RWPE2 (cell line): ENCODE data around the gene DRC7.

ENCODE experiments used
- ATAC-seq: fragments of 200-7000 bp; cut with Tn5 transposase; 3 replicates; pipeline ENCODE4 v1.9.1; 2021; ENCODE audit warnings: low read depth
- DNase-seq: peaks from one replicate; pipeline ENCODE4 v3.0.0-alpha.2; 2020; ENCODE audit warnings: low spot score
- H3K27ac ChIP-seq: fragments of 450-650 bp; 2 replicates; pipeline ENCODE4 v1.5.1; 2017; ENCODE audit warnings: mild to moderate bottlenecking; ENCODE audit not compliant: poor library complexity, severe bottlenecking
- H3K27me3 ChIP-seq: fragments of 250-450 bp; sonication (Bioruptor Pico); 2 replicates; pipeline ENCODE4 v1.5.1; 2021; ENCODE audit warnings: mild to moderate bottlenecking, moderate library complexity; ENCODE audit not compliant: insufficient read depth, poor library complexity, severe bottlenecking
- H3K36me3 ChIP-seq: fragments of 250-450 bp; sonication (Bioruptor Pico); 2 replicates; pipeline ENCODE4 v1.5.1; 2020; ENCODE audit warnings: low read depth, mild to moderate bottlenecking, moderate library complexity
- H3K4me1 ChIP-seq: fragments of 250-450 bp; sonication (Bioruptor Pico); 2 replicates; pipeline ENCODE4 v1.5.1; 2021; ENCODE audit warnings: mild to moderate bottlenecking, moderate library complexity; ENCODE audit not compliant: insufficient read depth, poor library complexity, severe bottlenecking
- H3K4me3 ChIP-seq: fragments of 250-450 bp; sonication (Bioruptor Pico); 2 replicates; pipeline ENCODE4 v1.5.1; 2021; ENCODE audit warnings: mild to moderate bottlenecking, moderate library complexity; ENCODE audit not compliant: severe bottlenecking
- H3K9me3 ChIP-seq: fragments of 250-450 bp; sonication (Bioruptor Pico); 2 replicates; pipeline ENCODE4 v1.5.1; 2021; ENCODE audit warnings: mild to moderate bottlenecking, moderate library complexity; ENCODE audit not compliant: severe bottlenecking
- TF ChIP-seq, protein P1 (sequence below): fragments of 450-650 bp; IDR thresholded peaks from one replicate; pipeline ENCODE4 v1.5.1; 2017; ENCODE audit warnings: mild to moderate bottlenecking, moderate library complexity; ENCODE audit not compliant: poor library complexity, severe bottlenecking

The DRC7 gene

DNA sequence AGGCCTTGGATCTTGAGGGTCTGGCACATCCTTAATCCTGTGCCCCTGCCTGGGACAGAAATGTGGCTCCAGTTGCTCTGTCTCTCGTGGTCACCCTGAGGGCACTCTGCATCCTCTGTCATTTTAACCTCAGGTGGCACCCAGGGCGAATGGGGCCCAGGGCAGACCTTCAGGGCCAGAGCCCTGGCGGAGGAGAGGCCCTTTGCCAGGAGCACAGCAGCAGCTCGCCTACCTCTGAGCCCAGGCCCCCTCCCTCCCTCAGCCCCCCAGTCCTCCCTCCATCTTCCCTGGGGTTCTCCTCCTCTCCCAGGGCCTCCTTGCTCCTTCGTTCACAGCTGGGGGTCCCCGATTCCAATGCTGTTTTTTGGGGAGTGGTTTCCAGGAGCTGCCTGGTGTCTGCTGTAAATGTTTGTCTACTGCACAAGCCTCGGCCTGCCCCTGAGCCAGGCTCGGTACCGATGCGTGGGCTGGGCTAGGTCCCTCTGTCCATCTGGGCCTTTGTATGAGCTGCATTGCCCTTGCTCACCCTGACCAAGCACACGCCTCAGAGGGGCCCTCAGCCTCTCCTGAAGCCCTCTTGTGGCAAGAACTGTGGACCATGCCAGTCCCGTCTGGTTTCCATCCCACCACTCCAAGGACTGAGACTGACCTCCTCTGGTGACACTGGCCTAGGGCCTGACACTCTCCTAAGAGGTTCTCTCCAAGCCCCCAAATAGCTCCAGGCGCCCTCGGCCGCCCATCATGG is 30.5 kb upstream of the DRC7 start:
- Histone ChIP-seq H3K27ac (no peak overlapping the region), H3K4me3 (no peak overlapping the region), H3K4me1 (peaks cover 7% of the 10 kb centered on the region), H3K9me3 (no peaks in the 10 kb centered on the region), H3K27me3 (no peaks in the 10 kb centered on the region), H3K36me3 (peaks cover 54% of the 10 kb centered on the region)
- TF ChIP-seq, protein P1, sequence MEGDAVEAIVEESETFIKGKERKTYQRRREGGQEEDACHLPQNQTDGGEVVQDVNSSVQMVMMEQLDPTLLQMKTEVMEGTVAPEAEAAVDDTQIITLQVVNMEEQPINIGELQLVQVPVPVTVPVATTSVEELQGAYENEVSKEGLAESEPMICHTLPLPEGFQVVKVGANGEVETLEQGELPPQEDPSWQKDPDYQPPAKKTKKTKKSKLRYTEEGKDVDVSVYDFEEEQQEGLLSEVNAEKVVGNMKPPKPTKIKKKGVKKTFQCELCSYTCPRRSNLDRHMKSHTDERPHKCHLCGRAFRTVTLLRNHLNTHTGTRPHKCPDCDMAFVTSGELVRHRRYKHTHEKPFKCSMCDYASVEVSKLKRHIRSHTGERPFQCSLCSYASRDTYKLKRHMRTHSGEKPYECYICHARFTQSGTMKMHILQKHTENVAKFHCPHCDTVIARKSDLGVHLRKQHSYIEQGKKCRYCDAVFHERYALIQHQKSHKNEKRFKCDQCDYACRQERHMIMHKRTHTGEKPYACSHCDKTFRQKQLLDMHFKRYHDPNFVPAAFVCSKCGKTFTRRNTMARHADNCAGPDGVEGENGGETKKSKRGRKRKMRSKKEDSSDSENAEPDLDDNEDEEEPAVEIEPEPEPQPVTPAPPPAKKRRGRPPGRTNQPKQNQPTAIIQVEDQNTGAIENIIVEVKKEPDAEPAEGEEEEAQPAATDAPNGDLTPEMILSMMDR: no peak
- no peak for DNase-seq
- ATAC-seq: no peak

DNA sequence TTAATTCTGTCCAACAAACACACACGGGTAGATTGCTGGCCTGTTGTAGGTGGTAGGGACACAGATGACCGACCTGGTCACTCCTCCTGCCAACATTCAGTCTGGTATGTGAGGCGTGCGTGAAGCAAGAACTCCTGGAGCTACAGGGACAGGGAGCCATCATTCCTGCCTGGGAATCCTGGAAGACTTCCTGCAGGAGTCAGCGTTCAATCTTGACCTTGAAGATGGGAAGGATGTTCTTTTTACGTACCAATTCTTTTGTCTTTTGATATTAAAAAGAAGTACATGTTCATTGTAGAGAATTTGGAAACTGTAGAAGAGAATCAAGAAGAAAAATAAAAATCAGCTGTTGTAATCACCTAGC is 30.0 kb upstream of the DRC7 start:
- Histone ChIP-seq H3K4me1 (peaks cover 7% of the 10 kb centered on the region), H3K27ac (no peak overlapping the region), H3K36me3 (peaks cover 48% of the 10 kb centered on the region), H3K27me3 (no peaks in the 10 kb centered on the region), H3K4me3 (no peak overlapping the region), H3K9me3 (no peaks in the 10 kb centered on the region)
- no peak for ATAC-seq
- TF ChIP-seq, protein P1: no peak
- no peak for DNase-seq

- TF ChIP-seq, protein P1: no peak
Observed at GRCh38 chr16:57665541-57665940, 29.1 kb upstream of the DRC7 start.

DNA sequence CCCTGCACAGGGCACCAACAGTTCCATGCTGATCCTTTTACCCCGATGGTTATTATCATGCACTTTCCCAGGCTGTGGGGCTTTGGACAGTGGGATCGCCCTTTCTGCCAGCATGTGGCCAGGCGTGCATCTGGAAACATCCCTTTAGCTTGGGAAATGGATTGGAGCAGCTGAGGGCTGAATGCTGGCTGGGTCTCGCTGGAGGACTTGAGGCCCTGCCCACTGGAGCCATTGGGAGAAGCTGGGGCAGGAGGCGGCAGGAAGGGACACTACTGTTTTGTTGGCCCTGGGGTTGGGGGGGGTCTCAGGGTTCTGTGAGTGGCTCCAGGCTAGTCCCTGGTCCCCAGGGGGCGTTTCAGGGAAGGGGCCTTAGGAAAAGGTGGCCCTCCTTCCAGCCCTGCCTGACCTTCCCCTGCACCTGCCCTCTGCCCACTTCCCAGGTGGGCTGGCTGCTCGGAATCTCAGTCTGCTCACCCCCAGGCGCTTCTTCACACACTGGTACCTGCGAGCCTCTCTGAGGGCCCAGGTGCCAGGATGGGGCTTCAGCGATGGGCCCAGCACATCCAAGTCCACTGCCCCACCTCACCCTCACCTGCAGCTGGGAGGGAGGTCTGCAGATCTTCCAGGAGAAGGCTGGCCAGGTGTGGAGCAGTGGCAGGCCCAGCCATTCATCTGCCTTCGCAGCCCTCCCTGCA is 28.1 kb upstream of the DRC7 start:
- TF ChIP-seq, protein P1: no peak
- H3K27ac ChIP-seq: no peak overlapping the region
- no peak for DNase-seq
- peaks cover 7% of the 10 kb centered on the region for H3K4me1 ChIP-seq
- H3K27me3 ChIP-seq: no peaks in the 10 kb centered on the region
- H3K4me3 ChIP-seq: no peak overlapping the region
- H3K9me3 ChIP-seq: no peaks in the 10 kb centered on the region
- H3K36me3 ChIP-seq: peaks cover 31% of the 10 kb centered on the region
- ATAC-seq: no peak

More at GRCh38 chr16:57665541-57665940, 29.1 kb upstream of the DRC7 start:
- Histone ChIP-seq H3K27me3 (no peaks in the 10 kb centered on the region), H3K27ac (no peak overlapping the region), H3K4me3 (no peak overlapping the region), H3K36me3 (peaks cover 40% of the 10 kb centered on the region), H3K9me3 (no peaks in the 10 kb centered on the region), H3K4me1 (peaks cover 7% of the 10 kb centered on the region)
- DNase-seq (no peak), ATAC-seq (no peak)
